ENCODE results near the gene NGEF. TPM values are rescaled to one million over a fixed set of nuclear protein-coding genes. Genes with fewer than 3 reads are reported as not detected.

Gene NGEF
- total RNA-seq, 4 donors from 2014 or later: 46.1 to 105 (median 68.8) TPM

GRCh38 chr2:232973011-232973735 lies 39.9 kb downstream of the NGEF start:
- H3K4me3 ChIP-seq: no peak overlapping the region
- WGBS, 2 donors (ENCODE audit: low coverage in 1 of 2): 81 to 83% methylated on average over 5 to 10 of the region's 10 CpGs
- H3K27me3 ChIP-seq: no peaks in the 10 kb centered on the region
- DNase-seq: no peak
- H3K36me3 ChIP-seq: no peaks in the 10 kb centered on the region
- no peaks in the 10 kb centered on the region for H3K4me1 ChIP-seq
- no peak for TF ChIP-seq POLR2AphosphoS5 (IDR thresholded peaks at IDR 0.05)
- TF ChIP-seq CTCF (IDR thresholded peaks at IDR 0.05): no peak
- TF ChIP-seq EP300 (IDR thresholded peaks at IDR 0.05; ENCODE audit: low read depth): no peak
- TF ChIP-seq POLR2A (IDR thresholded peaks at IDR 0.05): no peak
- intact Hi-C loops (cut with DNase I; ENCODE audit: low total_unique reads) (no loop called here), in situ Hi-C loops (cut with MboI; ENCODE audit: low pct_ligation_motif_present in 1 of 4, low pct_unique_long_range_greater_than_20kb in 1 of 4, low sequenced_read_pairs in 3 of 4) (no loop called here)
- no peaks in the 10 kb centered on the region for H3K9me3 ChIP-seq
- no peak overlapping the region for H3K27ac ChIP-seq

- in situ Hi-C loops (cut with MboI; ENCODE audit: low pct_ligation_motif_present in 1 of 4, low pct_unique_long_range_greater_than_20kb in 1 of 4, low sequenced_read_pairs in 3 of 4) (no loop called here), intact Hi-C loops (cut with DNase I; ENCODE audit: low total_unique reads) (no loop called here)
- Histone ChIP-seq H3K4me3 (no peak overlapping the region), H3K4me1 (no peaks in the 10 kb centered on the region), H3K9me3 (no peaks in the 10 kb centered on the region), H3K36me3 (no peaks in the 10 kb centered on the region), H3K27ac (no peak overlapping the region), H3K27me3 (no peaks in the 10 kb centered on the region)
- DNase-seq: no peak
- TF ChIP-seq POLR2AphosphoS5 (IDR thresholded peaks at IDR 0.05) (no peak), EP300 (IDR thresholded peaks at IDR 0.05; ENCODE audit: low read depth) (no peak)
- 81% methylated on average over 5 of the region's 5 CpGs; no CpG with 5 or more reads in 1 of the 2 donors for WGBS, 2 donors (ENCODE audit: low coverage in 1 of 2)
Measured at GRCh38 chr2:232971744-232972143, 41.3 kb downstream of the NGEF start.

- Histone ChIP-seq H3K36me3 (no peaks in the 10 kb centered on the region), H3K4me3 (no peak overlapping the region), H3K27me3 (no peaks in the 10 kb centered on the region), H3K27ac (no peak overlapping the region), H3K9me3 (no peaks in the 10 kb centered on the region), H3K4me1 (no peaks in the 10 kb centered on the region)
- TF ChIP-seq CTCF (IDR thresholded peaks at IDR 0.05) (no peak), EP300 (IDR thresholded peaks at IDR 0.05; ENCODE audit: low read depth) (no peak), POLR2A (IDR thresholded peaks at IDR 0.05) (no peak)
- intact Hi-C loops (cut with DNase I; ENCODE audit: low total_unique reads) (no loop called here), in situ Hi-C loops (cut with MboI; ENCODE audit: low pct_ligation_motif_present in 1 of 4, low pct_unique_long_range_greater_than_20kb in 1 of 4, low sequenced_read_pairs in 3 of 4) (no loop called here)
- DNase-seq: no peak
- WGBS, 2 donors (ENCODE audit: low coverage in 1 of 2): 85 to 95% methylated on average over 2 of the region's 2 CpGs
Measured at GRCh38 chr2:232970051-232970450, 43.0 kb downstream of the NGEF start.

GRCh38 chr2:232967474-232967873 lies 45.6 kb downstream of the NGEF start:
- no peaks in the 10 kb centered on the region for H3K9me3 ChIP-seq
- no peak for TF ChIP-seq CTCF (IDR thresholded peaks at IDR 0.05)
- TF ChIP-seq POLR2A (IDR thresholded peaks at IDR 0.05): no peak
- peaks cover 0 to 4% (median 0%) of the 10 kb centered on the region in 4 donors for H3K36me3 ChIP-seq
- intact Hi-C loops (cut with DNase I; ENCODE audit: low total_unique reads): no loop called here
- H3K4me1 ChIP-seq: no peaks in the 10 kb centered on the region
- no peaks in the 10 kb centered on the region for H3K27me3 ChIP-seq
- no peak for DNase-seq
- 38 to 42% methylated on average over 2 of the region's 2 CpGs for WGBS, 2 donors (ENCODE audit: low coverage in 1 of 2)
- no peak overlapping the region for H3K4me3 ChIP-seq
- in situ Hi-C loops (cut with MboI; ENCODE audit: low pct_ligation_motif_present in 1 of 4, low pct_unique_long_range_greater_than_20kb in 1 of 4, low sequenced_read_pairs in 3 of 4): no loop called here
- H3K27ac ChIP-seq: no peak overlapping the region

GRCh38 chr2:232966122-232966521 lies 46.9 kb downstream of the NGEF start:
- no peaks in the 10 kb centered on the region for H3K27me3 ChIP-seq
- in situ Hi-C loops (cut with MboI; ENCODE audit: low pct_ligation_motif_present in 1 of 4, low pct_unique_long_range_greater_than_20kb in 1 of 4, low sequenced_read_pairs in 3 of 4): no loop called here
- no peak overlapping the region for H3K4me3 ChIP-seq
- DNase-seq: no peak
- no peaks in the 10 kb centered on the region for H3K9me3 ChIP-seq
- no peaks in the 10 kb centered on the region for H3K4me1 ChIP-seq
- no peak for TF ChIP-seq POLR2A (IDR thresholded peaks at IDR 0.05)
- TF ChIP-seq EP300 (IDR thresholded peaks at IDR 0.05; ENCODE audit: low read depth): no peak
- no peak for TF ChIP-seq POLR2AphosphoS5 (IDR thresholded peaks at IDR 0.05)
- TF ChIP-seq CTCF (IDR thresholded peaks at IDR 0.05): no peak
- intact Hi-C loops (cut with DNase I; ENCODE audit: low total_unique reads): no loop called here
- peaks cover 0 to 4% (median 0%) of the 10 kb centered on the region in 4 donors for H3K36me3 ChIP-seq
- H3K27ac ChIP-seq: no peak overlapping the region
- 71 to 80% methylated on average over 2 to 5 of the region's 5 CpGs for WGBS, 2 donors (ENCODE audit: low coverage in 1 of 2)

Measured in transverse colon (tissue), 4 donors.